Lower leg skin (tissue), 3 donors: ENCODE data around the gene SULT1A1.

Experiments used
- POLR2A ChIP-seq, 2 donors: fragments of 450-650 bp; IDR thresholded peaks; one replicate each; pipeline ENCODE4 v1.6.1; 2016 to 2017; ENCODE audit warnings: antibody characterized with exemption in 2 of 2, mild to moderate bottlenecking in 1 of 2, moderate library complexity in 1 of 2
- TF ChIP-seq, protein P1 (sequence below), 3 donors: fragments of 450-650 bp; IDR thresholded peaks; one replicate each; pipeline ENCODE4 v1.5.1; 2016; ENCODE audit warnings: antibody characterized with exemption in 3 of 3, mild to moderate bottlenecking in 3 of 3, moderate library complexity in 2 of 3

DNA sequence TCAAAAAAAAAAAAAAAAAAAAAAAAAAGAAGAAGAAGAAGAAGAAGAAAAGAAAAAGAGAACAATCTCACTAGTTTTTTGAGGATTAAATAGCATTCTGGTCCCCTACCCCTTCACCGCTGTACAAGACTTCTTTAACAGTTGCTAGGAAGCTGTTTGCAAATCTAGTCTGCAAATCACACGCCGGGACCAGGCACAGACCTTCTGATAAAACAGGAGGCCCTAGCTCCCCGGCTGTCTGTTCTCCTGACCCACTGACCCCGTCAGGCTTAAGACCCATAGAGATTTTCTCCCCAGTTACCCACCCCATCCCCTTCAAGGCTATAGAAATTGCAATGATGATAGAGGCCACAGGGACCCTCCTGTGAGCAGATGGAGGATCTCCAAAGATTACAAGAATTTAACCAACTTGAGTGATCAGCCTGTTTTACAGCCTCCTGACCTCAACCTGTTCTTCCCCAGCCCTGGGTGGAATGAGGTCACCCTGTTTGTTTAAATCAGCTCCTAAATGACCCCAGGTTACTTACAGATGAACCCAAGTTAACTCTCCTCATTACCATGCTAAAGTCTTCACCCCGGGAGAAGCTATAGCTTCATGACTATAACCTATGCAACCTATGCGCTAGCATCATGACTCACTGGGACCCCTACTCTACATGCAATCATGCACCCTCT, 11.8 kb upstream of the SULT1A1 start:
- TF ChIP-seq, protein P1, sequence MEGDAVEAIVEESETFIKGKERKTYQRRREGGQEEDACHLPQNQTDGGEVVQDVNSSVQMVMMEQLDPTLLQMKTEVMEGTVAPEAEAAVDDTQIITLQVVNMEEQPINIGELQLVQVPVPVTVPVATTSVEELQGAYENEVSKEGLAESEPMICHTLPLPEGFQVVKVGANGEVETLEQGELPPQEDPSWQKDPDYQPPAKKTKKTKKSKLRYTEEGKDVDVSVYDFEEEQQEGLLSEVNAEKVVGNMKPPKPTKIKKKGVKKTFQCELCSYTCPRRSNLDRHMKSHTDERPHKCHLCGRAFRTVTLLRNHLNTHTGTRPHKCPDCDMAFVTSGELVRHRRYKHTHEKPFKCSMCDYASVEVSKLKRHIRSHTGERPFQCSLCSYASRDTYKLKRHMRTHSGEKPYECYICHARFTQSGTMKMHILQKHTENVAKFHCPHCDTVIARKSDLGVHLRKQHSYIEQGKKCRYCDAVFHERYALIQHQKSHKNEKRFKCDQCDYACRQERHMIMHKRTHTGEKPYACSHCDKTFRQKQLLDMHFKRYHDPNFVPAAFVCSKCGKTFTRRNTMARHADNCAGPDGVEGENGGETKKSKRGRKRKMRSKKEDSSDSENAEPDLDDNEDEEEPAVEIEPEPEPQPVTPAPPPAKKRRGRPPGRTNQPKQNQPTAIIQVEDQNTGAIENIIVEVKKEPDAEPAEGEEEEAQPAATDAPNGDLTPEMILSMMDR (IDR thresholded peaks at IDR 0.05), result no peak
- TF ChIP-seq POLR2A (IDR thresholded peaks at IDR 0.05), result no peak
